ENCODE measurements around the gene RNF128.

DNA sequence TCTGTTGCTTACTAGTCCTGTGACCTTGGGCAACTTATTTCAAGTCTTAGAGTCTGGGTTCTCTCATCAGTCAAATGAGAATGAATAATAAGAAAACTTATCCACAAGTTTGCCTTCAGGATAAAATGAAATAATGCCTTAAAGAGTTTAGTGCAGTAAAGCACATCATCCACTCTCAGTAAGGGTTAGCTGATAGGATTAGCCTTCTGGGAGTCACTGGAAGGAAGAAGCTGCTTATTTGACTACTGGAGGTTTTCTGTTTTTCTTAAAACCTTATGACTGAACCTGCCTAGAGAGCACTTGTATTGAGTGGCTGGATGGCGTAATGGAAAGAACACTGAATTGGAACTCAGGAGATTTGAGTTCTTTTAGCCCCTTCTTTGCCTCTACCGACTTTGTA, 1.8 kb downstream of the RNF128 start:
- no peak for TF ChIP-seq POLR2AphosphoS5 (IDR thresholded peaks at IDR 0.05; ENCODE audit: low read length)
- TF ChIP-seq EP300 (IDR thresholded peaks at IDR 0.05; ENCODE audit: borderline replicate concordance in 1 of 2, control insufficient read depth in 1 of 2, low read depth in 2 of 2, low read length in 2 of 2), result no peak

Data from GM12878 (cell line).